Nephron progenitor cell (in vitro differentiated cells): Measurements from ENCODE around the gene PGM2.

Experiments
- DNase-seq: peaks from one replicate; pipeline ENCODE4 v3.0.0; 2021
- H3K27ac Mint-ChIP-seq: 2 replicates; pipeline ENCODE4 v1.8.0; 2021; ENCODE audit warnings: mild to moderate bottlenecking, moderate library complexity, mixed read lengths
- H3K27me3 Mint-ChIP-seq: 2 replicates; pipeline ENCODE4 v1.8.0; 2021; ENCODE audit warnings: mild to moderate bottlenecking, low read depth, mixed read lengths; ENCODE audit not compliant: poor library complexity
- H3K36me3 Mint-ChIP-seq: 2 replicates; pipeline ENCODE4 v1.8.0; 2021; ENCODE audit warnings: low read depth, mixed read lengths
- H3K4me1 Mint-ChIP-seq: 2 replicates; pipeline ENCODE4 v1.8.0; 2021; ENCODE audit warnings: mixed read lengths
- H3K4me3 Mint-ChIP-seq: 2 replicates; pipeline ENCODE4 v1.8.0; 2021; ENCODE audit warnings: mild to moderate bottlenecking, moderate library complexity, mixed read lengths
- H3K9me3 Mint-ChIP-seq: 2 replicates; pipeline ENCODE4 v1.8.0; 2021; ENCODE audit warnings: mild to moderate bottlenecking, moderate library complexity, mixed read lengths
- TF ChIP-seq, protein P1 (sequence below): fragments of 200-600 bp; sonication (generic); IDR thresholded peaks from 2 replicates; pipeline ENCODE4 v1.5.0; 2021; ENCODE audit warnings: antibody characterized with exemption

The PGM2 gene

GRCh38 chr4:37902212-37902611 lies 75.7 kb downstream of the PGM2 start:
- Mint-ChIP-seq H3K36me3 (no peaks in the 10 kb centered on the region), H3K9me3 (peaks cover 3% of the 10 kb centered on the region), H3K4me1 (peaks cover 6% of the 10 kb centered on the region), H3K4me3 (no peak overlapping the region), H3K27me3 (peaks cover 27% of the 10 kb centered on the region), H3K27ac (no peak overlapping the region)
- TF ChIP-seq, protein P1, sequence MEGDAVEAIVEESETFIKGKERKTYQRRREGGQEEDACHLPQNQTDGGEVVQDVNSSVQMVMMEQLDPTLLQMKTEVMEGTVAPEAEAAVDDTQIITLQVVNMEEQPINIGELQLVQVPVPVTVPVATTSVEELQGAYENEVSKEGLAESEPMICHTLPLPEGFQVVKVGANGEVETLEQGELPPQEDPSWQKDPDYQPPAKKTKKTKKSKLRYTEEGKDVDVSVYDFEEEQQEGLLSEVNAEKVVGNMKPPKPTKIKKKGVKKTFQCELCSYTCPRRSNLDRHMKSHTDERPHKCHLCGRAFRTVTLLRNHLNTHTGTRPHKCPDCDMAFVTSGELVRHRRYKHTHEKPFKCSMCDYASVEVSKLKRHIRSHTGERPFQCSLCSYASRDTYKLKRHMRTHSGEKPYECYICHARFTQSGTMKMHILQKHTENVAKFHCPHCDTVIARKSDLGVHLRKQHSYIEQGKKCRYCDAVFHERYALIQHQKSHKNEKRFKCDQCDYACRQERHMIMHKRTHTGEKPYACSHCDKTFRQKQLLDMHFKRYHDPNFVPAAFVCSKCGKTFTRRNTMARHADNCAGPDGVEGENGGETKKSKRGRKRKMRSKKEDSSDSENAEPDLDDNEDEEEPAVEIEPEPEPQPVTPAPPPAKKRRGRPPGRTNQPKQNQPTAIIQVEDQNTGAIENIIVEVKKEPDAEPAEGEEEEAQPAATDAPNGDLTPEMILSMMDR: no peak
- no peak for DNase-seq

GRCh38 chr4:37902738-37903693 lies 76.5 kb downstream of the PGM2 start:
- peaks cover 3% of the 10 kb centered on the region for H3K9me3 Mint-ChIP-seq
- no peak overlapping the region for H3K27ac Mint-ChIP-seq
- TF ChIP-seq, protein P1: no peak
- no peak for DNase-seq
- H3K4me3 Mint-ChIP-seq: no peak overlapping the region
- peaks cover 27% of the 10 kb centered on the region for H3K27me3 Mint-ChIP-seq
- peaks cover 6% of the 10 kb centered on the region for H3K4me1 Mint-ChIP-seq
- H3K36me3 Mint-ChIP-seq: no peaks in the 10 kb centered on the region

- Mint-ChIP-seq H3K4me3 (no peak overlapping the region), H3K27ac (no peak overlapping the region), H3K27me3 (peaks cover 26% of the 10 kb centered on the region), H3K36me3 (no peaks in the 10 kb centered on the region), H3K4me1 (peaks cover 4% of the 10 kb centered on the region), H3K9me3 (peaks cover 3% of the 10 kb centered on the region)
- TF ChIP-seq, protein P1: no peak
- no peak for DNase-seq
Observed at GRCh38 chr4:37903901-37904300, 77.4 kb downstream of the PGM2 start.

GRCh38 chr4:37904824-37905223 lies 78.3 kb downstream of the PGM2 start:
- no peak overlapping the region for H3K27ac Mint-ChIP-seq
- H3K4me1 Mint-ChIP-seq: peaks cover 4% of the 10 kb centered on the region
- no peaks in the 10 kb centered on the region for H3K9me3 Mint-ChIP-seq
- H3K27me3 Mint-ChIP-seq: peaks cover 18% of the 10 kb centered on the region
- no peak for DNase-seq
- TF ChIP-seq, protein P1: no peak
- no peaks in the 10 kb centered on the region for H3K36me3 Mint-ChIP-seq
- no peak overlapping the region for H3K4me3 Mint-ChIP-seq

DNA sequence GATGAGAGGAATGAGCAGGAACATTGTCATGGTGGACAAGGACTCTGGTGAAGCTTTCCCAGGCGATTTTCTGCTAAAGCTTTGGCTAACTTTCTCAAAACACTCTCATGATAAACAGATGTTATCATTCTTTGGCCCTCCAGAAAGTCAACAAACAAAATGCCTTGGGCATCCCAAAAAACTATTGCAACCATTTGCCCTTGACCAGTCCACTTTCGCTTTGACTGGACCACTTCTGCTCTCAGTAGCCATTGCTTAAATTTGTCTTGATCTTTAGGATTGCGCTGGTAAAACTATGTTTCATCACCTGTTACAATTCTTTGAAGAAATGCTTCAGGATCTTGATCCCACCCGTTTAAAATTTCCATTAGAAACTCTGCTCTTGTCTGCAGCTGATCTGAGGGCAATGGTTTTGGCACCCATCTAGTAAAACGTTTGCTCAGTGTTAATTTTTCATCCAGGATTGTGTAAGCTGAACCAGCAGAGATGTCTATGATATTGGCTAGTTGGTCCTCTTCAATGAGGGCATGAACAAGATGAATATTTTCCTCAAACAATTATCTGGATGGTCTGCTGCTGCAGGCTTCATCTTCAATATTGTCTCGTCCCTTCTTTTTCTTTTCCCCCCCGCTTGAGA lies 79.2 kb downstream of the PGM2 start:
- TF ChIP-seq, protein P1: no peak
- H3K27ac Mint-ChIP-seq: no peak overlapping the region
- no peaks in the 10 kb centered on the region for H3K36me3 Mint-ChIP-seq
- peaks cover 17% of the 10 kb centered on the region for H3K27me3 Mint-ChIP-seq
- H3K4me1 Mint-ChIP-seq: peaks cover 4% of the 10 kb centered on the region
- DNase-seq: no peak
- H3K4me3 Mint-ChIP-seq: no peak overlapping the region
- H3K9me3 Mint-ChIP-seq: no peaks in the 10 kb centered on the region
